OCI-LY7 (cell line): ENCODE results near the gene MTHFR. TPM values are rescaled to one million over a fixed set of nuclear protein-coding genes. Genes with fewer than 3 reads are reported as not detected.
A peak's percentile ranks its signal among the peaks of the same experiment; 100 is the strongest.

Experiments used
- BruUV-seq: library from RNA; stranded (reverse); fragments of 400-500 nt; replicated peaks from 2 replicates; lab custom pipeline; 2021; lab: Mats Ljungman, UMichigan
- CTCF ChIA-PET: fragments of 300-600 bp; sonication (Branson Sonifier 250); formaldehyde crosslinking; loops from one replicate; lab custom pipeline; 2022; ENCODE audit warnings: antibody characterized with exemption; ENCODE audit not compliant: unreplicated experiment; lab: Charles Lee
- POLR2A ChIA-PET: fragments of 300-600 bp; sonication (Branson Sonifier 250); formaldehyde crosslinking; loops from one replicate; lab custom pipeline; 2022; ENCODE audit warnings: antibody characterized with exemption; lab: Charles Lee
- DNase-seq: peaks from one replicate; pipeline ENCODE4 v3.0.0-alpha.2; 2015; ENCODE audit warnings: low spot score
- H2AFZ ChIP-seq: fragments of 200-600 bp; sonication (generic), shearing (Covaris generic); 2 replicates; pipeline ENCODE4 v1.6.1; 2014; ENCODE audit warnings: mild to moderate bottlenecking, antibody characterized with exemption, low read length, moderate library complexity
- H3K27ac ChIP-seq: fragments of 200-600 bp; sonication (generic); 2 replicates; pipeline ENCODE4 v1.5.1; 2014; ENCODE audit warnings: mixed run types, low read depth, mild to moderate bottlenecking, moderate library complexity, low read length, inconsistent platforms; ENCODE audit not compliant: poor library complexity, severe bottlenecking
- H3K36me3 ChIP-seq: fragments of 200-600 bp; sonication (generic); 2 replicates; pipeline ENCODE4 v1.6.1; 2014; ENCODE audit warnings: mild to moderate bottlenecking, antibody characterized with exemption, low read length, moderate library complexity, mixed read lengths; ENCODE audit not compliant: insufficient read depth
- H3K4me1 ChIP-seq: fragments of 200-600 bp; sonication (generic); 2 replicates; pipeline ENCODE4 v1.5.1; 2014; ENCODE audit warnings: mild to moderate bottlenecking, low read length; ENCODE audit not compliant: insufficient read depth, poor library complexity, severe bottlenecking
- H3K4me2 ChIP-seq: fragments of 200-600 bp; sonication (generic); 2 replicates; pipeline ENCODE4 v1.6.1; 2014; ENCODE audit warnings: mild to moderate bottlenecking, low read length
- H3K4me3 ChIP-seq: fragments of 200-600 bp; sonication (generic); 2 replicates; pipeline ENCODE4 v1.5.1; 2014; ENCODE audit warnings: mild to moderate bottlenecking, low read depth, low read length; ENCODE audit not compliant: poor library complexity, severe bottlenecking
- H3K79me2 ChIP-seq: fragments of 200-600 bp; sonication (generic); 2 replicates; pipeline ENCODE4 v1.6.1; 2016; ENCODE audit warnings: low read depth, mild to moderate bottlenecking, low read length, moderate library complexity, mixed read lengths; ENCODE audit not compliant: insufficient read depth
- H3K9me2 ChIP-seq: fragments of 200-600 bp; sonication (generic); 2 replicates; pipeline ENCODE4 v1.6.1; 2016; ENCODE audit warnings: mild to moderate bottlenecking, low read length, mixed read lengths; ENCODE audit not compliant: insufficient read depth
- H3K9me3 ChIP-seq: fragments of 200-600 bp; sonication (generic); 2 replicates; pipeline ENCODE4 v1.6.1; 2014; ENCODE audit warnings: mild to moderate bottlenecking, mixed run types, low read length, mixed read lengths
- H4K20me1 ChIP-seq: fragments of 200-600 bp; sonication (generic); 2 replicates; pipeline ENCODE4 v1.6.1; 2014; ENCODE audit warnings: mild to moderate bottlenecking, antibody characterized with exemption, low read length, moderate library complexity, mixed read lengths; ENCODE audit not compliant: insufficient read depth
- EZH2phosphoT487 ChIP-seq: fragments of 200-600 bp; sonication (generic); IDR thresholded peaks from 2 replicates; pipeline ENCODE4 v1.6.1; 2018; ENCODE audit warnings: low read depth, borderline replicate concordance, mild to moderate bottlenecking, mixed run types, antibody characterized with exemption, low read length, moderate library complexity, mixed read lengths
- intact Hi-C: fragments of 100-400 bp; cut with micrococcal nuclease; formaldehyde crosslinking; loops from one replicate; pipeline ENCODE4 v1.10.0; 2022; ENCODE audit not compliant: unreplicated experiment
- total RNA-seq, 2 experiments: library from RNA; depleted of rRNA in 1 of 2; stranded (reverse); fragments of >200 nt in 1 of 2; shearing (Covaris generic) in 1 of 2; gene quantifications; 2 replicates each; pipeline ENCODE4 v1.2.3, GENCODE V29; 2014 to 2022
- TF ChIP-seq, protein P1 (sequence below): fragments of 200-600 bp; sonication (generic); conservative IDR thresholded peaks from 2 replicates; pipeline ENCODE4 v1.5.1; 2014; ENCODE audit warnings: mild to moderate bottlenecking, antibody characterized with exemption, low read length, moderate library complexity, mixed read lengths

Gene MTHFR
- total RNA-seq, 2 experiments from 2014 or later: 31.6 to 54.6 TPM

DNA sequence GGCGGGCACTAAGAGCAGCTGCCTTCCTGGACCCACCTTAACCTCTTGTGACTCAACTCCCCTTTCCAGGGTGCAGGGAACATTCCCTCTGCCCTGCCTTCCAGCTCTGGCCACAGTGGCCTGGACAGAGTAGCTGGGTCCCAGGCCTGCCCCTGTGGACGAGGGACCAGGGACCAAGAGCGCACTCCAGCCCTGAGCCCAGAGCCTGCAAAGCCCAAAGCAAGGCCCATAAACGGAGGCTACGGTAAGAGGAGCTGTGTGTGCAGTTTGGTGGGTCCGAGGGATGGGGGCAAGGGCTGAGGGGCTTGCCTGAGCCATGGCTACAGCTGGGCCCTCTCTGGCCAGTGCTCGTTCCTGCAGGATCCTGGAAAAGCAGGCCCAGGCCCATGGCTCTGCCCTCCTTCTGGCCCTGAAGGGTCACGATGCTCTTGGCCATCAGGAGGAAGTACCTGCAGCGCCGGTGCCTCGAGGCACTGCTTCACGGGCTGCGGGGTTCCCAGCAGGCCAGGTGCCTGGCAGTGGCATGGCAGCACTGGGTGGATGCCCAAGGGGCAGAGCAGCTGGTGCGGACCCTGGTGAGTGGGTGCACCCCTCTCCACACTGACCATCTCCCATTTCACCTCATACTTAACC lies 17.8 kb downstream of the MTHFR start:
- BruUV-seq: no TSS peak
- 0 out of 2 replicates have a peak, but pooled peaks cover 11% of the 10 kb centered on the region for H3K36me3 ChIP-seq
- POLR2A ChIA-PET: interaction anchor here (1.6 kb wide), 1 partner anchor 11 kb away, joined by 3 read pairs; no protein-coding TSS in a partner anchor
- no peaks in the 10 kb centered on the region for H3K9me2 ChIP-seq
- H3K9me3 ChIP-seq: no peaks in the 10 kb centered on the region
- no peak overlapping the region for H2AFZ ChIP-seq
- no peak for TF ChIP-seq EZH2phosphoT487
- TF ChIP-seq, protein P1, sequence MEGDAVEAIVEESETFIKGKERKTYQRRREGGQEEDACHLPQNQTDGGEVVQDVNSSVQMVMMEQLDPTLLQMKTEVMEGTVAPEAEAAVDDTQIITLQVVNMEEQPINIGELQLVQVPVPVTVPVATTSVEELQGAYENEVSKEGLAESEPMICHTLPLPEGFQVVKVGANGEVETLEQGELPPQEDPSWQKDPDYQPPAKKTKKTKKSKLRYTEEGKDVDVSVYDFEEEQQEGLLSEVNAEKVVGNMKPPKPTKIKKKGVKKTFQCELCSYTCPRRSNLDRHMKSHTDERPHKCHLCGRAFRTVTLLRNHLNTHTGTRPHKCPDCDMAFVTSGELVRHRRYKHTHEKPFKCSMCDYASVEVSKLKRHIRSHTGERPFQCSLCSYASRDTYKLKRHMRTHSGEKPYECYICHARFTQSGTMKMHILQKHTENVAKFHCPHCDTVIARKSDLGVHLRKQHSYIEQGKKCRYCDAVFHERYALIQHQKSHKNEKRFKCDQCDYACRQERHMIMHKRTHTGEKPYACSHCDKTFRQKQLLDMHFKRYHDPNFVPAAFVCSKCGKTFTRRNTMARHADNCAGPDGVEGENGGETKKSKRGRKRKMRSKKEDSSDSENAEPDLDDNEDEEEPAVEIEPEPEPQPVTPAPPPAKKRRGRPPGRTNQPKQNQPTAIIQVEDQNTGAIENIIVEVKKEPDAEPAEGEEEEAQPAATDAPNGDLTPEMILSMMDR: no peak
- DNase-seq: no peak
- H3K79me2 ChIP-seq: no peaks in the 10 kb centered on the region
- intact Hi-C loops: no loop called here
- no peak overlapping the region for H3K4me2 ChIP-seq
- no peaks in the 10 kb centered on the region for H4K20me1 ChIP-seq
- CTCF ChIA-PET: no interaction called here
- H3K4me3 ChIP-seq: no peak overlapping the region
- H3K4me1 ChIP-seq: peaks cover 33% of the 10 kb centered on the region
- H3K27ac ChIP-seq: no peak overlapping the region

DNA sequence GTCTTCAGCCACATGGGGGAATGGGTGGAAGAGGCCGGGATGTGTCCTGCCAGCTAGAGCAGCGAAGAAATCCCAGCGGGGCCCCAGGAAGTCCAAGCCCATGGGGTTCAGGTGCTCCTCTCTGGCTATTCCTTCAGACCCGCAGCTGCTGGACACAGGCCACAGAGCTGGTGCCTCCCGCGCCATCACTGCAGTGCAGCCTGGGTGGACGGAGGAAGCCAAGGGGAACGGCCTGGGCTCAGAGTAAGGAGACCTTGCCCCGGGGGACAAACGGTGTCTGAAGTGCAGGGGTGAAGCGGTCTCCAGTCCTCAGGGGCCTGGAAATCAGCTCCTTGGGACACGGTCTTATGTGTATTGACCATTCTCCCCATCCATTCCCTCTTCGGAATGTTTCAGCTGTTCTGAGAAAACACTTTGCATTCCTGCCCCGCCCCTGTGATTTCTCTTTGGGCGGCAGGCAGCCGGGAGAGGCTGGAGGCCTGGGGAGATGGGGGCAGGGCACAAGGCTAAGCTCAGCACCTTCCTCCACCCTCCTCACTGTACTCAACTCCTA lies 18.4 kb downstream of the MTHFR start:
- no peak overlapping the region for H3K4me2 ChIP-seq
- H3K79me2 ChIP-seq: no peaks in the 10 kb centered on the region
- no peak overlapping the region for H3K4me3 ChIP-seq
- no TSS peak for BruUV-seq
- TF ChIP-seq EZH2phosphoT487: no peak
- TF ChIP-seq, protein P1: no peak
- H3K9me2 ChIP-seq: no peaks in the 10 kb centered on the region
- H2AFZ ChIP-seq: no peak overlapping the region
- H4K20me1 ChIP-seq: no peaks in the 10 kb centered on the region
- no peak for DNase-seq
- no peak overlapping the region for H3K27ac ChIP-seq
- peaks cover 33% of the 10 kb centered on the region for H3K4me1 ChIP-seq
- 0 out of 2 replicates have a peak, but pooled peaks cover 7% of the 10 kb centered on the region for H3K36me3 ChIP-seq
- intact Hi-C loops: no loop called here
- no peaks in the 10 kb centered on the region for H3K9me3 ChIP-seq
- CTCF ChIA-PET: no interaction called here
- POLR2A ChIA-PET: interaction anchor here (1.6 kb wide), 1 partner anchor 11 kb away, joined by 3 read pairs; no protein-coding TSS in a partner anchor

DNA sequence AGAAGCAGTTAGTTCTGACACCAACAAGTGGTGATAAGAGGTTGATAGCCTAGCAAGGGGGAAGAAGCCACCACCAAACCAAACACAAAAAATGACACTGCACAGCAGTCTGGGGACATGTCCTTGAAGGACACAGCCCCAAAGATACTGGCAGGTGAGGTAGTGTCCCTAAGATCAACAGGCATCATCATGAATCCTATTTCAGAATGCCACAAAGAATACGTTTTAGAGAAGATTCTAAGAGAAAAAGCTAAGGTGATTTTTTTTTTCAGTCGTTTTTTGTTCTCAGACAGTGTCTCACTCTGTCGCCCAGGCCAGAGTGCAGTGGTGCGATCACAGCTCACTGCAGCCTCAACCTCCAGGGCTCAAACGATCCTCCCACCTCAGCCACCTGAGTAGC lies 19.6 kb downstream of the MTHFR start:
- TF ChIP-seq, protein P1: no peak
- TF ChIP-seq EZH2phosphoT487: no peak
- Histone ChIP-seq H3K4me1 (peaks cover 33% of the 10 kb centered on the region), H3K79me2 (no peaks in the 10 kb centered on the region), H3K9me3 (no peaks in the 10 kb centered on the region), H3K4me2 (no peak overlapping the region), H3K27ac (no peak overlapping the region), H3K4me3 (no peak overlapping the region), H4K20me1 (no peaks in the 10 kb centered on the region), H3K9me2 (no peaks in the 10 kb centered on the region), H2AFZ (no peak overlapping the region), H3K36me3 (0 out of 2 replicates have a peak, but pooled peaks cover 6% of the 10 kb centered on the region)
- BruUV-seq: TSS peak; percentile 63
- POLR2A ChIA-PET: interaction anchor here (1.5 kb wide), 1 partner anchor 17 kb away, joined by 5 read pairs; no protein-coding TSS in a partner anchor
- CTCF ChIA-PET: no interaction called here
- intact Hi-C loops: no loop called here
- no peak for DNase-seq
